GM23248 (cell line): Measurements from ENCODE around the gene MPHOSPH6. TPM values are rescaled to one million over a fixed set of nuclear protein-coding genes. Genes with fewer than 3 reads are reported as not detected.

Source experiments
- DNase-seq: peaks from one replicate; pipeline ENCODE4 v3.0.0-alpha.2; 2015
- H2AFZ ChIP-seq: fragments of 200-600 bp; sonication (generic); 2 replicates; pipeline ENCODE4 v1.6.1; 2016; ENCODE audit warnings: antibody characterized with exemption
- H3F3A ChIP-seq: fragments of 200-600 bp; sonication (generic); 2 replicates; pipeline ENCODE4 v1.6.1; 2016; ENCODE audit warnings: mild to moderate bottlenecking, antibody characterized with exemption, mixed run types; ENCODE audit not compliant: insufficient read depth
- H3K27ac ChIP-seq: fragments of 200-600 bp; sonication (generic); 2 replicates; pipeline ENCODE4 v1.5.1; 2016; ENCODE audit warnings: mild to moderate bottlenecking
- H3K27me3 ChIP-seq: fragments of 200-600 bp; sonication (generic); replicated peaks from 2 replicates; pipeline ENCODE4 v1.6.1; 2016; ENCODE audit warnings: mild to moderate bottlenecking; ENCODE audit not compliant: insufficient read depth
- H3K36me3 ChIP-seq: fragments of 200-600 bp; sonication (generic); 2 replicates; pipeline ENCODE4 v1.6.1; 2016; ENCODE audit warnings: low read depth, mild to moderate bottlenecking
- H3K4me1 ChIP-seq: fragments of 200-600 bp; sonication (generic); 2 replicates; pipeline ENCODE4 v1.6.1; 2016; ENCODE audit warnings: mild to moderate bottlenecking; ENCODE audit not compliant: insufficient read depth
- H3K4me2 ChIP-seq: fragments of 200-600 bp; sonication (generic); one replicate; pipeline ENCODE4 v1.6.1; 2016; ENCODE audit warnings: mild to moderate bottlenecking; ENCODE audit not compliant: unreplicated experiment
- H3K4me3 ChIP-seq: fragments of 200-600 bp; sonication (generic); 2 replicates; pipeline ENCODE4 v1.5.1; 2016; ENCODE audit warnings: mild to moderate bottlenecking
- H3K79me2 ChIP-seq: fragments of 200-600 bp; sonication (generic); 2 replicates; pipeline ENCODE4 v1.6.1; 2016; ENCODE audit warnings: mild to moderate bottlenecking; ENCODE audit not compliant: insufficient read depth
- H3K9ac ChIP-seq: fragments of 200-600 bp; sonication (generic); 2 replicates; pipeline ENCODE4 v1.6.1; 2016; ENCODE audit warnings: mild to moderate bottlenecking
- H3K9me2 ChIP-seq: fragments of 200-600 bp; sonication (generic); 2 replicates; pipeline ENCODE4 v1.6.1; 2016; ENCODE audit warnings: mixed run types, mild to moderate bottlenecking, moderate library complexity; ENCODE audit not compliant: insufficient read depth
- H3K9me3 ChIP-seq: fragments of 200-600 bp; sonication (generic); one replicate; pipeline ENCODE4 v1.6.1; 2017; ENCODE audit warnings: low read depth
- H4K20me1 ChIP-seq: fragments of 200-600 bp; sonication (generic); 2 replicates; pipeline ENCODE4 v1.6.0; 2016; ENCODE audit not compliant: insufficient read depth
- EZH2 ChIP-seq: fragments of 200-600 bp; sonication (generic); IDR thresholded peaks from 2 replicates; pipeline ENCODE4 v1.6.1; 2018; ENCODE audit warnings: antibody characterized with exemption, mild to moderate bottlenecking; ENCODE audit not compliant: insufficient read depth, poor library complexity, severe bottlenecking
- EZH2phosphoT487 ChIP-seq: fragments of 200-600 bp; sonication (generic); IDR thresholded peaks from 2 replicates; pipeline ENCODE4 v1.6.1; 2018; ENCODE audit warnings: antibody characterized with exemption, moderate library complexity, mild to moderate bottlenecking, low read depth; ENCODE audit not compliant: insufficient read depth
- WGBS, 2 experiments: methylation state at CpG; one replicate each; pipeline ENCODE4 v1.1.6; 2015 to 2017; ENCODE audit warnings: low lambda C conversion rate in 2 of 2, low coverage in 1 of 2; ENCODE audit errors: missing lambda C conversion rate in 2 of 2; 5-methylcytosine and 5-hydroxymethylcytosine counted together
- in situ Hi-C: fragments of 300-500 bp; cut with MboI; formaldehyde crosslinking; loops from 2 replicates; pipeline ENCODE4 v1.15.0; 2020
- polyA plus RNA-seq: library from polyadenylated mRNA; unstranded; fragments of >200 nt; fragmentation: Nextera tagmentation; extraction: Ambion mirVana; gene quantifications from 2 replicates; pipeline ENCODE4 v1.2.1, GENCODE V29; 2016
- total RNA-seq: library from RNA; depleted of rRNA; stranded (reverse); fragments of >200 nt; shearing (Covaris generic); gene quantifications from 2 replicates; pipeline ENCODE4 v1.2.3, GENCODE V29; 2014

The MPHOSPH6 gene
- total and polyA plus RNA-seq, 2 experiments from 2014 or later, result 33.5 to 34.9 TPM

DNA sequence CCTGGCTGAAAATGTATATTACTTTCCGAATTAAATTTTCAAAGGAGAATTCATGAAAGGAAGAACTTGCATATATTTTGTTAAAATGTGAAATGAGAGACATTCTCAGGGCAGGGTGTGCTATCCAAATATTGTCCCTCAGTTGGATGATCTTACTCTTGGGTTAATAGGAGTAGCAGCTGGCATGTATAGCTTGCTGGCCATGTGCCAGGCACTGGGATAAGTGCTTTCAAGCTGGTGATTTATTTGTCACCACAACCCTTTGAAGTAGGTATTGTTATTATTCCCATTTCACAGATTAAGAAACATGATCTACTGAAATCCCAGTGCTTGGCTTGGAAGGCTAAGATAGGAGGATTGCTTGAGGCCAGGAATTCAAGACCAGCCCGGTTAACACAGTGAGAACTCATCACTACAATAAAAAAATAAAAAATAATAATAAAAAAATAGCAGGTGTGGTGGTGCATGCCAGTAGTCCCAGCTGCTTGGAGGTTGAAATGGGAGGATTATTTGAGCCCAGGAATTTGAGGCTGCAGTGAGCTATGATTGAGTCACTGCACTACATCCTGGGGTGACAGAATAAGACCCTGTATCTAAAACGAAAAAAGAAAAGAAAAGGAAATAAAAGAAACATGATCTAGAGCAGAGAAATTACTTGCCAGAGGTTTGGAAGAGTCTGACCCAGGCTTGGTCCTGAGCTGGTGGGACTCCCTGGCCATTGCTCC lies 11.6 kb upstream of the MPHOSPH6 start:
- Histone ChIP-seq H4K20me1 (no peaks in the 10 kb centered on the region), H3K4me1 (no peaks in the 10 kb centered on the region), H3K4me2 (no peak overlapping the region), H3K36me3 (no peaks in the 10 kb centered on the region), H3K4me3 (no peak overlapping the region), H2AFZ (no peak overlapping the region), H3F3A (no peaks in the 10 kb centered on the region), H3K27me3 (no peaks in the 10 kb centered on the region), H3K79me2 (no peaks in the 10 kb centered on the region), H3K27ac (no peak overlapping the region), H3K9me2 (no peaks in the 10 kb centered on the region), H3K9ac (no peak overlapping the region), H3K9me3 (no peaks in the 10 kb centered on the region)
- WGBS, 2 experiments, result 65 to 79% methylated on average over 3 of the region's 3 CpGs
- no peak for DNase-seq
- no peak for TF ChIP-seq EZH2
- TF ChIP-seq EZH2phosphoT487, result no peak
- in situ Hi-C loops, result no loop called here

DNA sequence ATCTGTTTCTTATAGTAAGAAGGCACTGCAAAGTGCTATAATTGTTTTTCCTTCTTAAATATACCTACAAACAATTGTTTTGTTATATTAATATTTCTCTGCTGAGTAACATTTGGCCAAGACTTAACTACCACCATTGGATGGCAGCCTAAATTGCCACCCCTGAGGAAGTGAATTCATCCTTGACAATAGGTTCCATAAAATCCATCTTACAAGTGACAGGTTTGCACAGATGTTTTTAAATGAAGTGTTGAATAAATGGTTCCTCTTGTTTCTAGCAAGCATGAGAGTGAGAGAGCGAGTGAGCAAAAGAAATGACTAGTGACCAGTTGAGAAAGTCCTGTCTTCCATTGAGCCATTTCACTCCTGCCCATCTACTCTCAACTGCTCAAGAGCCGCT lies 8.3 kb upstream of the MPHOSPH6 start:
- no peaks in the 10 kb centered on the region for H3K9me3 ChIP-seq
- no peaks in the 10 kb centered on the region for H4K20me1 ChIP-seq
- no peak overlapping the region for H3K4me2 ChIP-seq
- H3F3A ChIP-seq, result no peaks in the 10 kb centered on the region
- no peak overlapping the region for H3K9ac ChIP-seq
- H3K4me1 ChIP-seq, result no peaks in the 10 kb centered on the region
- no peaks in the 10 kb centered on the region for H3K79me2 ChIP-seq
- TF ChIP-seq EZH2phosphoT487, result no peak
- H2AFZ ChIP-seq, result no peak overlapping the region
- no peaks in the 10 kb centered on the region for H3K36me3 ChIP-seq
- no peak for DNase-seq
- H3K27me3 ChIP-seq, result peaks cover 4% of the 10 kb centered on the region; the same call in 1 of the 2 replicates
- no peak overlapping the region for H3K27ac ChIP-seq
- no peaks in the 10 kb centered on the region for H3K9me2 ChIP-seq
- 79 to 91% methylated on average over 2 of the region's 2 CpGs for WGBS, 2 experiments
- in situ Hi-C loops, result no loop called here
- H3K4me3 ChIP-seq, result no peak overlapping the region

DNA sequence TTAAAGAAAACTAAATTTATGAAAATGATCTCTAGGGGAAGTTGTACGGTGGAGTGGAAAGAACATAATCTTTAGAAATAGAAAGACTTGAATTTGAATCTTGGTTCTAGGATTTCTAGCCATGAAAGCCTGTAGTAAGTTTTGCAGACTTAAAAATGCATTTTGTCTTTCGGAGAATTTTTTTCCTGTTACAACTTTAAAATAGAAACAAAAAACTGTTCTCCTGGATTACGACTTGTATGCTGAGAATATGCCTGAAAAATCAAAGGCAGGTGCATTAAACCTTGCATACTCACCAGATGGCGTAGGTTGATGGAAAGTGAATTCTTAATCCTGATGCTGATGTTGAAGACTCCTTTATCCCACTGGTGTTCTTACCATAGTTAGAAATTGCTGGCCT lies 7.5 kb upstream of the MPHOSPH6 start:
- DNase-seq, result no peak
- TF ChIP-seq EZH2 (no peak), EZH2phosphoT487 (no peak)
- no peak overlapping the region for H3K27ac ChIP-seq
- no peak overlapping the region for H3K4me2 ChIP-seq
- H3K9me2 ChIP-seq, result no peaks in the 10 kb centered on the region
- no peaks in the 10 kb centered on the region for H3K4me1 ChIP-seq
- no peaks in the 10 kb centered on the region for H3F3A ChIP-seq
- H3K9ac ChIP-seq, result no peak overlapping the region
- no peaks in the 10 kb centered on the region for H3K36me3 ChIP-seq
- no peak overlapping the region for H3K4me3 ChIP-seq
- 52 to 62% methylated on average over 4 of the region's 4 CpGs for WGBS, 2 experiments
- H3K9me3 ChIP-seq, result no peaks in the 10 kb centered on the region
- in situ Hi-C loops, result no loop called here
- H3K79me2 ChIP-seq, result no peaks in the 10 kb centered on the region
- no peak overlapping the region for H2AFZ ChIP-seq
- no peaks in the 10 kb centered on the region for H4K20me1 ChIP-seq
- H3K27me3 ChIP-seq, result peaks cover 4% of the 10 kb centered on the region; the same call in 1 of the 2 replicates

DNA sequence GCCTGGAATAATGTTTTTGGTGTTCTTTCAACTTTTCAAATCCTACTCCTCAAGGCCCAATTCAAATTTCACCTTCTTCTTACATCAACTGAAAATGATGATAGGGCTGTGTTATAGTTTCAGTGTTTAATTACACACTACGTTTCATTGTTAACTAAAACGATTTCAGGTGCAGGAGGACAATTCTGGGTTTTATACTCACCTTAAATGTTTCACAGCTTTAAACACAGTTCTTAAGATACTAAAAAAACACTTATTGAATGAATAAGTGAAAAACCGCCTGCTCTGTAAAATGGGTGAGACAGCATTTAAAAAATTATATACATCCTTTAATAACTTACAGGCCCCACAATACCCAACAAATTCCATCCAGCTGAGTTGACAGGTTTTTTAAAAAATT lies 6.2 kb upstream of the MPHOSPH6 start:
- in situ Hi-C loops, result no loop called here
- peaks cover 4% of the 10 kb centered on the region; the same call in 1 of the 2 replicates for H3K27me3 ChIP-seq

More for the DNA sequence above, 6.2 kb upstream of the MPHOSPH6 start:
- H3K4me1 ChIP-seq, result no peaks in the 10 kb centered on the region
- no peaks in the 10 kb centered on the region for H3F3A ChIP-seq
- WGBS, 2 experiments, result 86% methylated on average over 3 of the region's 3 CpGs
- no peak overlapping the region for H2AFZ ChIP-seq
- TF ChIP-seq EZH2phosphoT487 (no peak), EZH2 (no peak)
- no peaks in the 10 kb centered on the region for H3K9me2 ChIP-seq
- H3K4me3 ChIP-seq, result no peak overlapping the region
- no peak overlapping the region for H3K27ac ChIP-seq
- no peak overlapping the region for H3K4me2 ChIP-seq
- H3K36me3 ChIP-seq, result no peaks in the 10 kb centered on the region
- no peak for DNase-seq
- H4K20me1 ChIP-seq, result no peaks in the 10 kb centered on the region
- no peaks in the 10 kb centered on the region for H3K9me3 ChIP-seq
- H3K9ac ChIP-seq, result no peak overlapping the region
- H3K79me2 ChIP-seq, result no peaks in the 10 kb centered on the region
